IPS-18c (cell line): ENCODE measurements around the gene GLDC.
"Not testable (repeated sequence)": the region's sequence is repeated elsewhere in the genome, so short reads cannot be mapped to it uniquely, and the experiment has no call there.

ENCODE experiments used
- H3K4me3 ChIP-seq: 2 replicates; pipeline ENCODE4 v1.7.0; 2013; ENCODE audit warnings: low read depth, mild to moderate bottlenecking, low read length, moderate library complexity; ENCODE audit not compliant: insufficient read depth
- H3K9me3 ChIP-seq: one replicate; pipeline ENCODE4 v1.6.1; 2013; ENCODE audit warnings: mild to moderate bottlenecking, low read length, moderate library complexity; ENCODE audit not compliant: control insufficient read depth, insufficient read depth

GLDC gene

GRCh38 chr9:6634444-6634843, 11.1 kb downstream of the GLDC start:
- Histone ChIP-seq H3K4me3 (no peak overlapping the region), H3K9me3 (peaks cover 3% of the 10 kb centered on the region)

DNA sequence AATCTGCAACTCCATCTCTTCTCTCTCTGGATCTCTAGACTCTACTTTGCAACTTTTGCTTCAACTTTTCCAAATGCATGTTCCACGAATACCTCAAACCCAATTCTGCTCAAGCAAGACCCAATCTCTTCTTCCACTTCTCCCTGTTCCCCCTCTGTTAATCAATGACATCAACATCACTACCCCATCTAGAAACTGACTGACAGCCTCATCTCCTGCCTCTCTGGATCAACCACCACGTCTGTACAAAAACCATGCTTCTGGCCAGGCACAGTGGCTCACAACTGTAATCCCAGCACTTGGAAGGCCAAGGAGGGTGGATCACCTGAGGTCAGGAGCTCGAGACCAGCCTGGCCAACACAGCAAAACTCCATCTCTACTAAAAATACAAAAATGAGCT, 12.2 kb downstream of the GLDC start:
- Histone ChIP-seq H3K4me3 (no peak overlapping the region), H3K9me3 (no peaks in the 10 kb centered on the region)

DNA sequence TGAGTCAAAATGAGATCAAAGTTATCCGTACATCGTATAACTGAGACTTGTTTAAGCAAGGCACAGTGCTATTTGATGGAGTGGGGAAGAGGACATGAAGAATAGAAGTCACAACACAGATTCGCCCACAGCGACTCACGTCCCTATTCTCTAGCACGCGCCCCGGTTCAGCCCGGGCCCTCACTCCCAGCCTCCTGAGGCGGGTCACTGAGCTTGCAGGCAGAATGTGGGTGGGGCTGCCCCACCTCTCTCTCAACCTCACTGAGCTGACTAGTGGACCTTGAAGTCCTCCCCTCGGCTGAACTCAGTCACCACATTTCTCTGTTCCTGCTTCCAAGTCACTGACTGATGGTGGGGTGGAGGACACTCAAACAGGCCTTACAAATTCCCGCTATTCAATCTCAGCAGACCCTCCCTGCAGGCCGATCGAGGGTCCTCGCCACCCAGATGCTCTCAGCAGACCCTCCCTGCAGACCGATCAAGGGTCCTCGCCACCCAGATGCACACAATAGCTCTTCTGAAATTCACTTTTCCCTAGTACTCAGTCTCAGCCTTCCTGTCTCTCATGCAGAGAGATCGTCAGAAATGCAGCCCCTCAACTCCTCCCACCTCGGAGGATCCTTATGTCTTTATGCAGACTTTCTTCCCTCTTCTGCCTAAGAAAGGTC, 12.9 kb downstream of the GLDC start:
- H3K4me3 ChIP-seq: no peak overlapping the region
- no peaks in the 10 kb centered on the region for H3K9me3 ChIP-seq

- Histone ChIP-seq H3K9me3 (no peaks in the 10 kb centered on the region), H3K4me3 (no peak overlapping the region)
Observed at GRCh38 chr9:6631207-6631512, 14.4 kb downstream of the GLDC start.

DNA sequence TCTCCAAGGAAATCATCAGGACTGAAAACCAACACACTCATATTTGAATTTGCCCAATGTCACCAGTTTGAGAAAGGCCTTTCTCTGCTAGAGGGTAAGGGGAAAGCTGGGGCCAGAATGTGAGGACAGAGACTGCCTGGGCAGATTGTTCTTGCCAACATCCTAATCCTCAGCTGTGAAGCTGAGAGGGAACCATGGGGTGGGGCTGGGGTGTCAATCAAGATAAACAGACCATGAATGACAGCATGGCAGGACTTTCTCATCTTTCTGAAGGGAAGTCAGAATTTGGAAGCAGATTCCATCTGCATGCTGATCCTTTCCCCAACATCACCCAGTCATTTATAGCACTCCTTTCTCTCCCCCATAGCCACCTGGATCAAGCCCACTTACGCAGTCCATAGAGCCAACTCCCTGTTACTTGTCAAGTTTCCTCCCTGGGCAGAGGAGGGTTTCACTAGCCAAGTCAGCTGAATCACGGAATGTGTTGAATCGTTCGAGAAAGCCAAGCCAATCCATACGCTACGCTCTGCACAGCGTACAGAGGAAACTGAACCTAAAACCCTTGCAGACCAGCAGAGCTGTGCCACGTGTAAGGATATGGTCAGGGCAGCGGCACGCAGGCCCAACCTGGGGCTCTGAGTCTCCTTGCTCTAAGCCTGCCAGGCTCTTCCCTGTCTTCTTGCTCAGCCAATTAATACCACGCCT, 14.9 kb downstream of the GLDC start:
- Histone ChIP-seq H3K9me3 (no peaks in the 10 kb centered on the region), H3K4me3 (no peak overlapping the region)

- Histone ChIP-seq H3K9me3 (no peaks in the 10 kb centered on the region), H3K4me3 (no peak overlapping the region)
Observed at GRCh38 chr9:6628704-6629103, 16.8 kb downstream of the GLDC start.

DNA sequence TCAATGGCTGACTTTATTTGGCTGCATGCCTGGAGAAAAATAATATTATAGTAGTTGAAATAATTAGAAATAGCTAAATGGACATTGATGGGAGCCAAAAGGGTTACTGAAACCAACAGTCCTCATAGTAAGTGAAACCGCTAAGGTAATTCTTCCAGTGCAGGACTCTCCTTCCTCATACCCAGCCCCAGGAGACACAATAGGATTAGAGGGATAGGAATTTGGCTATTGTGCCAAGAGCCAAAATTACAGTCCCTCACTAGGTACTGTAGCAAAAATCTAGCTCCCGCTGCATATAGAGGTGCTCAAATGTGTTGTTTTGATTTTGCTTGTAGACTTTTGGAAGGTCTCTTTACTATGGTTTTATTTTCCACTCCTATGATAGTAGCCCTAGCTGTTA, 20.2 kb downstream of the GLDC start:
- Histone ChIP-seq H3K4me3 (no peak overlapping the region), H3K9me3 (no peaks in the 10 kb centered on the region)

DNA sequence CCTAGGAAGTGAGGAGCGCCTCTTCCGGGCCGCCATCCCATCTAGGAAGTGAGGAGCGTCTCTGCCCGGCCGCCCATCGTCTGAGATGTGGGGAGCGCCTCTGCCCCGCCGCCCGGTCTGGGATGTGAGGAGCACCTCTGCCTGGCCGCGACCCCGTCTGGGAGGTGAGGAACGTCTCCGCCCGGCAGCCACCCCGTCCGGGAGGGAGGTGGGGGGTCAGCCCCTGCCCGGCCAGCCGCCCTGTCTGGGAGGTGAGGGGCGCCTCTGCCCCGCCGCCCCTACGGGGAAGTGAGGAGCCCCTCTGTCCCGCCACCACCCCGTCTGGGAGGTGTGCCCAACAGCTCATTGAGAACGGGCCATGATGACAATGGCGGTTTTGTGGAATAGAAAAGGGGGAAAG, 22.7 kb downstream of the GLDC start:
- H3K4me3 ChIP-seq, H3K9me3 ChIP-seq: not testable (repeated sequence)

GRCh38 chr9:6620796-6621195, 24.7 kb downstream of the GLDC start:
- Histone ChIP-seq H3K9me3 (no peaks in the 10 kb centered on the region), H3K4me3 (no peak overlapping the region)

GRCh38 chr9:6620353-6620752, 25.2 kb downstream of the GLDC start:
- H3K9me3 ChIP-seq: no peaks in the 10 kb centered on the region
- H3K4me3 ChIP-seq: no peak overlapping the region

- no peaks in the 10 kb centered on the region for H3K9me3 ChIP-seq
- no peak overlapping the region for H3K4me3 ChIP-seq
Observed at GRCh38 chr9:6619909-6620308, 25.6 kb downstream of the GLDC start.

DNA sequence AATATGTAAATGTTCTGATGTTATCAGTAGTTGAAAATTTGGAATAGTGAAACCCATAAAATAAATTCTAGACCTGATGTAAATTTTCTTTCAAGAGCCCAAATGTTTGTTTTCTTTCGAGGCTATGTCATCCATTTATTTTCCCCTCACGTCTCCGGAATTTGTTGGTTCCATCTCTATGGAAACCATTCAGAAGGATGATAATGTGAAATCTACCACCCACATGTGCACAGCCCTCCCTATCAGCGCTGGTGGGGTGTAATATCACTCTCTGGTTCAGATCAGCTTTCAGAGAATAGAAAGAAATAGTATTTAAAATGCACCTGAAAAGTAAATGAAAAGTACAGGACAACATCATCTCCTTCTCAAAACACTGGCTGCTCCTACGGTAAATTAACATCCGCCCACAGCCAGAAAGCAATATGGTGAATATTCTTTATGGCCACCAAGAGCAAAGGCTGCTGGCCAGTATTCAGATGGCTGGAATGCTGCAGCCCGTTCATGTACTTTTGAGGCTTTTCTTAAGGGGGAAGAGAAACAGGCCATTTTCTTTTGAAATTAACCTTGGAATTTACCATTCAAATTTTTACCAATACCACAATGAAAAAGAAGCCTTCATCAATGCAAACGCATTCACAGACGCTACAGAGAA, 28.5 kb downstream of the GLDC start:
- H3K9me3 ChIP-seq: no peaks in the 10 kb centered on the region
- no peak overlapping the region for H3K4me3 ChIP-seq

- H3K9me3 ChIP-seq: no peaks in the 10 kb centered on the region
- H3K4me3 ChIP-seq: no peak overlapping the region
Observed at GRCh38 chr9:6614489-6614888, 31.0 kb downstream of the GLDC start.

DNA sequence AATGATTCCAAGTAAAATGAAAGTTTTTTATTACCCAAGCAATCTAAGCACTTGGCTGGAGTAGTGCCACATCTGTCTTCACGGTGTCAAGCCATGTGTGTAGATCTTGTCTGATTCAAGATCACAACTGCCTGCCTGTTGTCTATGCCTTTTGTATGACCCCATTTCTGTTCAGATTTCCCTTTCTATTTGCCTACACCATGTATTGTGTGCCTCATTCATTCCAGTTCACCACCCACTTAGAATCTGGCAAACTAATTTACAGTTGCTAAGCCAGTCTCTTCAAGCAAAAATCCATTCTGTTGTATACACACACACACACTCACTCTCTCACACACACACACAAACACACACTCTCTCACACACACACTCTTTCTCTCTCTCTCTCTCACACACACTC, 33.7 kb downstream of the GLDC start:
- Histone ChIP-seq H3K4me3 (no peak overlapping the region), H3K9me3 (no peaks in the 10 kb centered on the region)

- Histone ChIP-seq H3K4me3 (no peak overlapping the region), H3K9me3 (no peaks in the 10 kb centered on the region)
Observed at GRCh38 chr9:6610073-6610472, 35.5 kb downstream of the GLDC start.

DNA sequence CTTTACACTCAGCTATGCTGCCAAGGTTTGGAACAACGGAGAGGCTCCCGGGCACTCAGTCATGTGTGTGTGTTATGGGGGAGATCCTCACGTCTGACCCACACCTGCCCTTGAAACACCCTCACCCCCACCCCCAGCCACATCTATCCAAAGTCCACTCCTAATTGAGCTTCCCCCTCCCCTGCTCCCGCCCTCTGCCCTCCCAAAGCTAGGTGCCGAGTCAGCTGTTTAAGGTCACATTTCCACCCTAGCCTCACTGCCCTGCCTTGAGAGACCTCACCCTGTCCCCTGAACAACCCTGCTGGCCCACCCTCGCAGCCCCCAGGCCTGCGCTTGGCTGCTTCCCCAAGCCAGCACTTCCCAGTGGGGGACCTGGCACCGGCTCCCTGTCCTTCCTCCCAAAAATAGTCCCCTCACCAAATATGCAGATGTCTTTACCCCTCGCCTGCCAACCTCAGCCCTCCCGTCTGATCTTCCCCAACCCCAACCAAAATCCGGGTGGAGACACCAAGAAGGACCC, 36.0 kb downstream of the GLDC start:
- H3K9me3 ChIP-seq: no peaks in the 10 kb centered on the region
- H3K4me3 ChIP-seq: no peak overlapping the region

- H3K4me3 ChIP-seq: no peak overlapping the region
- no peaks in the 10 kb centered on the region for H3K9me3 ChIP-seq
Observed at GRCh38 chr9:6605202-6605601, 40.3 kb downstream of the GLDC start.

- Histone ChIP-seq H3K9me3 (no peaks in the 10 kb centered on the region), H3K4me3 (no peak overlapping the region)
Observed at GRCh38 chr9:6600426-6600825, 45.1 kb downstream of the GLDC start.
